H1 (cell line): ENCODE results near the gene GRAMD4. TPM values are rescaled to one million over a fixed set of nuclear protein-coding genes. Genes with fewer than 3 reads are reported as not detected.

Experiments
- KDM1A ChIP-seq: fragments of 200-600, 300-600 bp; sonication (generic); IDR thresholded peaks from 2 replicates; pipeline ENCODE4 v1.7.1; 2016; ENCODE audit warnings: mild to moderate bottlenecking, low read length, borderline replicate concordance
- polyA plus RNA-seq, 7 experiments: library from polyadenylated mRNA; depleted of rRNA in 3 of 7; stranded (reverse) in 5 of 7; unstranded in 2 of 7; fragments of >200 nt in 5 of 7; fragments of 200-250 nt in 2 of 7; gene quantifications; 1 replicate in 5 of 7; 2 replicates in 1 of 7; 4 replicates in 1 of 7; pipeline versions ENCODE4 v1.2.1 to v1.2.3, GENCODE V29; 2011 to 2013; ENCODE audit warnings: missing spikeins in 2 of 7, mixed read lengths in 2 of 7
- total RNA-seq: library from RNA; stranded (reverse); fragmentation: NEBNext Ultra II Directional; extraction: Animal tissue kit (Norgen Biotek cat#: 25700); gene quantifications from 2 replicates; pipeline ENCODE4 v1.2.1, GENCODE V29; 2021

Gene GRAMD4
- total and polyA plus RNA-seq, 2 of the 8 experiments (the other 6 are each of a cell fraction or from before 2014, with no cell fraction given) = 7.9 to 25.6 TPM

GRCh38 chr22:46703996-46704370, 83.8 kb downstream of the GRAMD4 start (continued):
- no peak for TF ChIP-seq KDM1A
